HFF-Myc (cell line): ENCODE data around the gene KRT39.
"Not testable (repeated sequence)": the region's sequence is repeated elsewhere in the genome, so short reads cannot be mapped to it uniquely, and the experiment has no call there.

Source experiments
- DNase-seq: peaks from one replicate; pipeline ENCODE4 v3.0.0-alpha.2; 2011; ENCODE audit warnings: low read depth; ENCODE audit errors: extremely low read depth
- H3K4me3 ChIP-seq: replicated peaks from 2 replicates; pipeline ENCODE4 v1.5.1; 2011; ENCODE audit warnings: low read depth, mild to moderate bottlenecking, control low read depth, low read length
- CTCF ChIP-seq: IDR thresholded peaks from 2 replicates; pipeline ENCODE4 v1.5.1; 2012; ENCODE audit warnings: mild to moderate bottlenecking, low read depth, low read length, control low read depth; ENCODE audit errors: missing control alignments

Gene KRT39

GRCh38 chr17:41009936-41010335, 43.2 kb upstream of the KRT39 start:
- TF ChIP-seq CTCF = no peak
- DNase-seq = no peak
- H3K4me3 ChIP-seq = no peak overlapping the region

- DNase-seq = no peak
- no peak for TF ChIP-seq CTCF
- H3K4me3 ChIP-seq = no peak overlapping the region
Observed at GRCh38 chr17:41009301-41009760, 42.6 kb upstream of the KRT39 start.

GRCh38 chr17:41008811-41009210, 42.1 kb upstream of the KRT39 start, which contains the start of gene KRTAP3-1:
KRTAP3-1 (minus strand) TSS chr17:41009128; CDS start chr17:41009074, 54 bp downstream.
- DNase-seq = no peak
- H3K4me3 ChIP-seq = no peak within 1 kb of the TSS
- no peak for TF ChIP-seq CTCF

GRCh38 chr17:41004397-41004796, 37.6 kb upstream of the KRT39 start:
- DNase-seq = no peak
- no peak for TF ChIP-seq CTCF
- H3K4me3 ChIP-seq = no peak overlapping the region

GRCh38 chr17:41003926-41004325, 37.2 kb upstream of the KRT39 start:
- DNase-seq = no peak
- no peak overlapping the region for H3K4me3 ChIP-seq
- TF ChIP-seq CTCF = no peak

GRCh38 chr17:41002814-41003213, 36.1 kb upstream of the KRT39 start:
- no peak for DNase-seq
- TF ChIP-seq CTCF = no peak
- H3K4me3 ChIP-seq = no peak overlapping the region

GRCh38 chr17:41001795-41002194, 35.0 kb upstream of the KRT39 start:
- no peak for DNase-seq
- no peak for TF ChIP-seq CTCF
- H3K4me3 ChIP-seq = no peak overlapping the region

- not testable (repeated sequence) for DNase-seq, H3K4me3 ChIP-seq
Observed at GRCh38 chr17:40999563-40999962, 32.8 kb upstream of the KRT39 start, which contains the start of gene KRTAP3-2. KRTAP3-2 (minus strand) TSS chr17:40999906; CDS start chr17:40999853, 53 bp downstream.
